Stimulated activated CD4-positive, alpha-beta T cell treated with anti-CD3 and anti-CD28 coated beads, Interleukin-2, amount 100 ng/mL, for 48 hours (primary cell): Measurements from ENCODE around the gene FAM168B.

ENCODE experiments used
- DNase-seq, 2 donors: peaks; one replicate each; pipeline ENCODE4 v3.0.0-alpha.2; 2020

Gene FAM168B

DNA sequence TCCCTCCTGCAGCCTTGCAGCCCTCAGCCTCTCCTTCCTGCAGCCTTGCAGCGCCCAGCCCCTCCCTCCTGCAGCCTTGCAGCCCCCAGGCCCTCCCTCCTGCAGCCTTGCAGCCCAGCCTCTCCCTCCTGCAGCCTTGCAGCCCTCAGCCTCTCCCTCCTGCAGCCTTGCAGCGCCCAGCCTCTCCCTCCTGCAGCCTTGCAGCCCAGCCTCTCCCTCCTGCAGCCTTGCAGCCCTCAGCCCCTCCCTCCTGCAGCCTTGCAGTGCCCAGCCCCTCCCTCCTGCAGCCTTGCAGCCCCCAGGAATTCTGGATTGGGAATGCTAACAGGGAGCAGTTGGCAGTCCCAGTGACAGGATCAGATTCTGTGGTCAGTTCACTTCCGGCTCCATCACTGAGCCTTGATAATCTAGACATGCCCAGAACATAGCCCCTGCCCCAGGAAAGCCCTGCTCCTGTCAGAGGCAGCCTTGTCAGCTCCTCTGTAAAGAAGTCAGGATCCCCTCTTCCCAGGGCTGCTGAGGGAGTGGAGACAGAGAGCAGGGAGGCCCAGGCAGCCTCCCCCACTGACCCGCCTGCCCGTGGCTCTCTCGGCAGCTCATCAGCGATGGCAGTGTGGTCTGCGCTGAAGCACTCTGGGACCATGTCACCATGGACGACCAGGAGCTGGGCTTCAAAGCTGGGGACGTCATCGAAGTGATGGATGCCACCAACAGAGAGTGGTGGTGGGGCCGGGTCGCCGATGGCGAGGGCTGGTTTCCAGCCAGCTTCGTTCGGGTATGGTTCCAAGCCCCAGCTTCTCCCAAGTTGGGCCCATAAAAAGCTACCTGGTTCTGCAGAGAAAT, 54.8 kb downstream of the FAM168B start:
- DNase-seq = no peak

DNA sequence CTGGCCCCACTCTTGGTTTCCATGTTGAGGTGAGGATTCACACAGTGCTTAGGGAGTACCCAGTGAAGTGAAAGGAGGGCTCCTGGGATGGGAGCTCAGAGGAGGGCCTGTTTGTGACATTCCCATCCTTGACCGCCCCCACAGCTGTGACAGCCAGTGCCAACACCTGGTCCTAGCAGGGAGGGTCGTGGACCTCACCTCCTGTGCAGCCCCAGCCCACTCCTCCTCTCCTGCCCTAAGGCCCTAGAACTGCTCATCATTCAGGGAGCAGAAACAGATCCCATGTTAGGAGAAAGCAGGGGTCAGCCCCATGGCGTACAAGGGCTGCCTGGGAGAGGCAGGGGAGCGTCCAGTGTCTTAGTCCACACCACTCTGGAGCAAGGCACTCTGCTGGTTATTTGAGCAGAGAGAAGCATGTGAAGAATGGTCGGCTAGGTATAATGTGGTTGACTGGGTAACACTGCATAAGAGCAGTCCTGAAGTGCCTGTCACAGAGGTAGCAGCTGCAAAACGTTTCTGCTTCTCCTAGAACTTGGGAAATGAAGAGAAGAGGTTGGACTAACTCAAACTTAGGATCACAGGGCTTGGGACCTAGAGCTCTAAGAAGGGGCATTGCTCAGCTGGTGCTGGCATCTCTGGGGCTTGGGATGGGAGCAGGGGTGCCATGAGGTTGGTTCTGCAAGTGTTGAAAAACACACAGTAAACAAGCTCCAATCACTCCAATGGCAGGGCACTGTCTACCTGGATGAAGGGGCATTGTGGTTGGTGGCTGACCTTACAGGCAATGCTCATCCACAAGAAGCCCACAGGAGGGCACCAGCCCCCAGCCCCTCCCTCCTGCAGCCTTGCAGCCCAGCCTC, 55.6 kb downstream of the FAM168B start:
- no peak for DNase-seq

DNA sequence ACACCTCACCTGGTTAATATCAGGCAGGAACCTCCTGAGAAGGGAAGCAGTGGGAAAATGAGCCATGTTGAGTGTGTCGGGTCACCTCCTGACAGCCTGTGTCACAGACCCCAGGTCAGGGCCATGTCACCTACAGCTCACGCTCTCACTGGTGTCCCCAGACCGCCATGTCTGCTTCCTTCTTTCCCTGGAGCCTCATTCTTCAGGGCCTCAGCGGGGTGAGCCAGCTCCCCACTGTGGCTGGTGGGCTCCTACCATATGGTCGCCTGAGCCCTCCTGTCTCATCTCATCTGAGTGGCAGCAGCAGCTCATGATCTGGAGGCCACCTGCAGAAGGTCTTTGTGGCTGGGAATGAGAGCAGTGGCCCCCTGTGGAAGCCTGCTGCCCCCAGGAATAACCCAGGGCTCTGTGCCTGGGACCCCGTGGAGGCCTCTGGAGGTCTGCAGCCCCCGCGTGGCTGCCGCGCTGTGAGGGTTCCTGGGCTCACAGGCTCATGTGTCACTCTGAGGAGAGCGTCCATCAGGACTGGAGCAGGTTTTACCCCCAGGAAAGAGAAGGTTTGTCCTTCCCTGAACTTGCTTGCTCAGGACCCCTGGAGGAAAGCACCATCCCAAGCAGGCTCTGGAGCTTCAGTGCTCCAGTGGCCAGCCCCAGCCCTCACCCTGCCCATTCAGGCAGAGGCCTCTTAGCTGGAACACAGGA, 56.4 kb downstream of the FAM168B start:
- no peak for DNase-seq

DNA sequence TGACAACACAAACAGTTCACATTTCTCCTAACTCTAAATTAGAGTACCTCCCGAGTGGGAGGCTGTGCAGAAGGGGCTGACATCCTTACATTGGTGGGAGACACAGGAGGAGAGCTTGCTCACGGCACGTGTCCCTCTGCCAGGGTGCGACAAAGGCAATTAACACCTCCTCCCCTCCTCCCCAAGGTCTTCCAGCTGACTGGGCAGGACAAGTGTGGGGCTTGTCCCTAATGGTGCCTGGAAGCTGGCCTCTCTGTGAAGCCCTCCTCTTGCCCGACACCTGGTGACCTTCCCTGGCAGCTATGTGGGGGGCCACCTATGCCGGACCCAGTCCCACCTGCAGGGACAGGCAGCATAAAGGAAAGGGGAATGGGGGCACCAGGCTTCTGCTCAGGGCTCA, 57.0 kb downstream of the FAM168B start:
- DNase-seq = no peak

DNA sequence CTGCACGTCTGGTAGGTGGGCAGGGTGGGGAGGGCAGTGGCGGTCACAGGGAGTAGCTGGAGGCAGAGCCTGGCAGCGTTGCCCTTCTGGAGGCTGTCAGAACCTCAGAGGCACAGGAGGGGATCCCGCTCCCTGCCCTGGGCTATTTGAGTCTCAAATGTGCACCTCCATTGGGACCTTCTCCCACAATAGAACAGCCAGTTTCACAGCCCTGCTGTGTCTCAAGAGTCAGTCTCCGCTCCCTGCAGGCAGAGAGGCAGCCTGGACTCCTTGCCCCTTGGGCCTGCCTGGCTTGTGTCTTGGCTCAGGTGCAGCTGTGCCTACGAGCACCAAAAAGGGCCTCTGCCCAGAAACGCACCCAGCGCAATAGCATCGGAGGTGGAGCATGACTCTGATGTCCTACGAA, 57.4 kb downstream of the FAM168B start:
- DNase-seq = no peak

- no peak for DNase-seq
Measured at GRCh38 chr2:131035112-131035825, 58.0 kb downstream of the FAM168B start.

GRCh38 chr2:131034122-131035051, 58.9 kb downstream of the FAM168B start:
- no peak for DNase-seq

- DNase-seq = no peak
Measured at GRCh38 chr2:131033786-131034121, 59.5 kb downstream of the FAM168B start.

DNA sequence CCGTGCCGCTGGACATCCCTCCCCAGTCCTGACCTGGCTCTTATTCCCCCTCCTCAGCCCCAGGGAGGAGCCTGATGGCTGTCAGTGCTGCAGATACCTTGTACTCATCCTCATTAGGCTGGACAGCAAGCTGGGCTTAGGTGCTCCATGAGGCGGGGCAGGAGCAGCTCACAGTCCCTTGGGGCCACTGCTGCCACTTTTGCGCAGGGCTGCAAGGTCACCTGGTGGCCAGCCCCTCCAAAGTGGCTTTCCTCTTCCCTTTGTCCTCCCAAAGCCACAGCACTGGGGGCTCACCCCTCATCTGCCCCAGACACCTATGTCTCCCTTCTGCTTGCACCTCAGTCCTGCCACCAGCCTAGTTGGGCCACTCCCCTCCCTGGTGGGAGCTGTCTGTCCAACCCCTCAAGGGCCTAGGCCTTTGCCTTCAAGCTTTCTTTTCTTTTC, 60.8 kb downstream of the FAM168B start:
- no peak for DNase-seq

GRCh38 chr2:131031875-131032274, 61.4 kb downstream of the FAM168B start:
- DNase-seq = no peak

- DNase-seq = no peak
Measured at GRCh38 chr2:131031431-131031841, 61.8 kb downstream of the FAM168B start.

DNA sequence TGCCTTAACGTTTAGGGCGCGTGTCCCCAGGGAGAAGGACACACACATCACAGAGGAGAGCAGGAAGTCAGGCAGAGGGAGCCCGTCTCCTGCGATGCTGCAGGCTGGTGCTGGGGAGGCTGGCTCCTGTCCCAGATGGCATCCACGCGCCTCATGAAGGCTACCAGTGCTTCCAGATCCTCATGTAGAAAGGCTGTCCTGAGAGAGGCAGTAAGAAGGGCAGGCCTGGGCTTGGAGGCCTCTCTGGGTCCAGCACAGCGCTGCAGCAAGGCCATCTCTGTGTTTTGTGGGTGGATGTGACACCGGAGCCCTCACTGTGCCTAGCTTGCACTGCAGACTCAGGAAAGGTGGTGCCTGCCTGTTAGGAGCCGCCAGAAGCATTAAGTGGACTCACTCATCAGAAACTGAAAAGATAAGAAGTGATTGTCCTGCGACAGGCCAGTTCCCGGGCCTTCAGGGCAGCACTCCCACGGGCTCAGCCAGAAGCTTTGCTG, 62.7 kb downstream of the FAM168B start:
- no peak for DNase-seq

- DNase-seq = no peak
Measured at GRCh38 chr2:131029812-131030211, 63.4 kb downstream of the FAM168B start.

- DNase-seq = no peak
Measured at GRCh38 chr2:131027566-131028528, 65.4 kb downstream of the FAM168B start.

DNA sequence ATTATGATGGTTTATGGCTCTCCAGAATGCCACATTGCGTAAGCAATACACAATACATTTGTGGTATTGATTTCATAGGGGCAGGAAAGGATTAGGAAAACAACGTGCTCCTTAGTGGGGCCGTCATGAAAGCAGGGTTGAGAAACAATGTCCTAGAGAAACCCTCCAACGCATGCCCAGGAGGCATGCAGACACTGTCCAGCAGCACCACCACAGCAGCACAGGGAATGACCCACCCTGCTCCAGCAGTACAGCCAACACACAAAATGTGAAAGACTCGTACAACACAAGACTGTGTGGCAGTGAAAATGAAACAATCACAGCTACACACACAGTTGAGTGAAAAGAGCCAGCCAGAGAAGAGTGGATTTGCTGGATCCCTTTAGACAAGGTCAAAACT, 66.3 kb downstream of the FAM168B start:
- no peak for DNase-seq

DNA sequence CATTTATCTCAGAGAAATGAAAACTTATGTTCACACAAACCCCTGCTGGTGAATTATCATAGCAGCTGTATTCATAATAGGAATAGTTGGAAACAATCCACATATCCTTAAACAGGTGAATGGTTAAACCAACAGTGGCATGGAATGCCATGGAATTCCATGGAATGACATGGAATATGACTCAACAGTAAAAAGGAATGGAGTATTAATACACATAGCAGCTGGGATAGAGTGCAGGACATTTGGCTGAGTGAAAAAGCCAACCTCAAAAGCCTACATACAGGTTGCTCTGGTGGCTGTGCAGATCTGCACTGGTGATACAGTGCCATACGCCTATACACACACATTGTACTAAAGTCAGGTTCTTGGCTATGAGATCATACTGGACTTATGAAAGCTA, 69.5 kb downstream of the FAM168B start:
- no peak for DNase-seq

- DNase-seq = no peak
Measured at GRCh38 chr2:131022731-131023130, 70.5 kb downstream of the FAM168B start.

DNA sequence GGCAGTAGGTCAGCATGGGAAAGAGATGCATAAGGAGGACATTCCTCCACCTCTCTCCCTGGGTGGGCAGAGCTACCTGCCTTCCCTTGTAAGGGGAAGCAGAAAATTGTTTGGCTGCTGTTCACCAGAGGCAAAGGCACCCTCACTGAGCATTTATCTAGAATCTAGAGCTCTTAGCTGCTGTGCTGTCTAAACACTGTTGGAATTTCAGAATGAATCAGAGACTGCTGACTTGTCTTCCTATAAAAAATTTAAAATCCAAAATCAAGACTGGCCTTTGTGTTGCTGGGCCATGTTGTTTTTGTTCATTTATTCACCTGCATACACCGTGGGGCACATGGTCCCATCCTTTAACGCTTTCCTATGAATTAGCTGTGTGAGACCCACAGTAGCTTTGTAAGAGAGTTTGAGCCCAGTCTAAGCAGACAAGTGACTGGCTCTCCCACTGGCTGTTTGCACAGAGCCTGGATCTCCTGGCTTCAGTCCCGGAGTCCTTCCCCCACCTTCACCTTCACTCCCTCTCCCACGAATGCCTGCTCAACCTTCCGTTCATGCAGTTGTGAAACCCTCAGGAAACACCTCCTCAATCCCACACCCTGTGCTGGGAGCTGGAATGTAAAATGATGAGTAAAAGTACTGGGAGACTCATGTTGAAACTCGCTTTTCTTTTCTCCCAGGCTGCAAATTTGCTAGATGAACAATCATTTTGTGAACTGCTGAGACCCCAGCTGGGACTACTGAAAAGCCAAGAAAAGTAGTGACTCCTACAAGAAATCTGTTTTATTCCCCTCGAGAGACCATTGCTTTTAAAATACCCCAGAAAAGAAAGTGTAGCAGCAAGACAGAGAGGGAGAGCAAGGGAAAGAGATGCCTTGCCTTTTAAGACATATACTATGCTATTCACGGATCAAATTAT, 76.2 kb downstream of the FAM168B start:
- no peak for DNase-seq

- DNase-seq = no peak
Measured at GRCh38 chr2:131015764-131016163, 77.5 kb downstream of the FAM168B start.
